Measurements from ENCODE around the gene MYO16.
A peak's percentile ranks its signal among the peaks of the same experiment; 100 is the strongest.
"Not testable (repeated sequence)": the region's sequence is repeated elsewhere in the genome, so short reads cannot be mapped to it uniquely, and the experiment has no call there.

Gene MYO16

DNA sequence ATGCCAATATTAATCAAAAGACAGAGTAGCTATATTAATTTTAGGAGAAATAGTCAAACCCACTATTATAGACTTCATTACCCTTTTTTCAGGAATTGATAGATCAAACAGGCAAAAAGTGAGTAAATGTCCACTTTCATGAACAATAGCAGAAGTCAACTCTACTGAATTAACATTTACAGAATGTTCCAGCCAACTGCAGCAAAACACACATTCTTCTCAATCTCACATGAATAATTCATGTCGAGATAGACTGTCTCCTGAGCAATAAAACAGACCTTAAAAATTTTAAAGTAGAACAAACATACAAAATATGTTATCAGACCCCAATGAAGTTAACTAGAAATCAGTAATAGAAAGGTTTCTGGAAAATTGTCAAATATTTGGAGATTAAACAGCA lies 118.4 kb downstream of the MYO16 start:
- DNase-seq = no peak

DNA sequence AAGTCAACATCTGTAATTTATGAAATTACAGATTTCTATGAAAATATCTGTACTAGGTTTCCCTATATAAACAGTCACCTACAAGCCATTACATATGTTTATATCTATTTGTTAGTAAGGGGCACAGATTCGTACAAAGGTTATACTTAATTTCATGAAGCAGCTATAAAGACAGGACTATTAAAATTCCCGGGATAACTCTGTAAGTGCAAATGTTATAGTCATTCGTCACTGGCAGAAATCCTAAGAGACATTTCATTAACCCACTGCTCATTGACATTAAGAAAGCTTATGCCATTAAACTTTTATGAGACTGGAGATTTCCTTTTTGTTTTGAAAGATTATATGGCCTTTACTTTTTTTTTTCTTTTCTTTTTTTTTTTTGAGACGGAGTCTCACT lies 122.9 kb downstream of the MYO16 start:
- DNase-seq = no peak

- DNase-seq = no peak
Measured at GRCh38 chr13:108755083-108755482, 125.7 kb downstream of the MYO16 start.

DNA sequence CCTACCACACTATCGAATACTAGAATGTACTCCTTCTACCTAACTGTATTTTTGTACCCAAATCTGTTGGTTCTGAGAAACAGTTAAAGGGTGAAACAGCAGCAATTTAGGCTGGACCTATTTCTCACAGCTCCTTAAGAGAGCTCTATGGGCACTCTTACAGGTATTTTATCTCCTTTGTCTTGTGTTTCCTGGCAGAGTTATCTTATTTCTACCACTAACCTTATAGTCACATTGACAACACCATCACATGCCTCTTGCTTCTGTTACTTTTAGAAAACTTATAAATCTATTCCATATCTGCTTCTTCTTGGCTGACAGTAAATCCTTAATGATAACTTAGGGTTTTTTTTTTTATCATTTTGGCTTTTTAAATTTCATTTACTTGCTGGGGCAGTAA lies 130.7 kb downstream of the MYO16 start:
- DNase-seq = peak; percentile 70

- DNase-seq = no peak
Measured at GRCh38 chr13:108760541-108760940, 131.1 kb downstream of the MYO16 start.

DNA sequence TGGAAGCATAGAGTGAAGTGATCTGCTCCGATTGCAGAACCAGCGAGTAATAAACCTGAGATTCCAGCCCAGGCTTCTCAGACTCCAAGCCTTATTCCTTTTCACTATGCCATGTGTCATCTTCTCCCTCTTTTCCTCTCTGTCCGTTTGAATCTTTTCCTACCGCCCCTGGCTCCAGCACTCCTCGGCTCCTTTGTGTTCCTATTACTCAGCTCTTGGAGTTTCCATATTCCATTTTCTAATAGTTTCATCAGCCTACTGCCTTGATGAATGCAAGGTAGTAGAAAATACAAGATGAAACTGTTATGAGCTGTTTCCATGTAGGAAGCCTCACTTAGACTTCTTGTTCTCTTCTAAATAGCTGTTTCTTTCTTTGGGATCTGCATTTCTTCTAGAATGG lies 138.6 kb downstream of the MYO16 start:
- no peak for DNase-seq

- DNase-seq = peak; percentile 93
Measured at GRCh38 chr13:108769213-108770070, 140.0 kb downstream of the MYO16 start.

DNA sequence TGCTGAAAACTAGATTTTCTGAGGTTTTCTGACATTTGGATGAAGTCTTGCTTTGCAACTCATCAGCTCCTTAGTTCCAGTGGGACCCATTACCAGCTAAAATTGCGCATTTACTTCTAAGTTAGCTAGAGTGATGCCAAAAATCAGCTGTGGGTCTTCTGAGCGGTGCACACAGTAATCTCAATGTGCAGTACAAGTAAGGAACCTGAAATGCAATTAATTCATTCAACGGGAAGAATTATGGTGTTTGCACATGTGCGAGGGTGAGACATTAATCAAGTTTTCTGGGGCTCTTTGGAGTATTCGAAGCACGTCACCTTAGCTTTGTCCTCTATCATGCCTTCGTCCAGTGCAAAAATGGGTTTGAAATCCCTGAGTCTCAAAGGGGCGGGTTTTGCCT lies 146.2 kb downstream of the MYO16 start:
- no peak for DNase-seq

DNA sequence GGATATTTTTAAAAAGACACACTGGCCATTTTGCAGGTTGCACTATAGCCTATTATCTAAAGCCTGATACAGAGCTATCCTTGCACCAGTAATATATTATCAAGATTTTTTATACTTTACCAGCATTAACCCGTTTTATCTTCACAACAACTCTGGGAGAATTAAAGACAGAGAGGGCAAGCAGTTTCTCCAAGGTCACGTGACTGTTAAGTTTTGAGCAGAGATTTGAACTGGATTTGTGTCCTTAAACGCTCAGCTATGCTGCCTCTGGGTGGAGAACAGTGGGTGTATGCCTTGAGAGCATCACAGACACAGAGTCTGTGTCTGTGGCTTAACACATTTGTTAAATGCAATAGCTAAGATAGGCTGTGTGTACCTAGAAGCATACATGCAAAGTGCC lies 147.2 kb downstream of the MYO16 start:
- DNase-seq = no peak

DNA sequence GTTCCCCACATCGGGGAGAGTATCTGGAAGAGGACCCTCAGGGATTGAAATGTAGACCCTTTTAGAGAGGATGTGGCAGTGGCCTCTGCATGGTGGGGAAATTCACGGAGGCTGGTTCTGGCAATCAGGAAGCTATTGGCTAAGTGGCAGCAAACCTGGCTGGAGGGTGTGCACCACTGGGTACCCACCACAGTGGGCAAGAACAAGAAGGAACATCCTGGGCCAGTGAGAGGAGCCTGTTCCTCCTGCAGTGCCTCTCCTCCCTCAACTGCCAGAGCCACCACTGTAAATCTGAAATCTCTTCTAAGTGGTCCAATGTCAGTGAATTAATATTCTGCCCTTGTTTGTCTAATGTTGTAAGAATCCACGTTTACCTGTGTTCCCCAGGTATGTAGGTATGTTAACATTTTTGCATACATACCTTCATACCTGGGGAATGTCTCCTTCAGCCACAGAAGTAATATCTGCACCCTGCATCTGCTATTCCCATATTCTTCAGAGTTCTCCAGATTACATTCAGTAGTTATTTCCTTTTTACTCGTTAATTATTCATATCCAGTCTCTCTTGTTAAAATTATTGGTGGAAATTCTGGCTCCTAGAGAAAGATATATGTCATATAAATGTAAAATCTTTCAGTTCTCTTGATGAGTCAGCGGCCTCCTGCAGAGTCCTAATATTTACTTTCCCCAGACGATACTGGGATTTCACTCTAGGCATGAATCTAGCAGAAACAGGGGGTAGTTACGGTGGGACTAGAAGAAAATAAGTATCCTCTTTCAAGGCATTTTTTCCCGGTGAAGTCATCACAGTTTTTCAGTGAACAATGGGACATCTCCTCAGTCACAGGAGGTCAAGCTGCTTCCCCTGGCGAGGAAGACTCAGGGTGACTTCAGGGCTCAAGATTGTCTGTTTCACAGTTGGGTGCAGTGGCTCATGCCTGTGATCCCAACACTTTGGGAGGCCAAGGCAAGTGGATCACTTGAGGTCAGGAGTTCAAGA lies 148.3 kb downstream of the MYO16 start:
- no peak for DNase-seq

- no peak for DNase-seq
Measured at GRCh38 chr13:108779308-108779707, 149.9 kb downstream of the MYO16 start.

DNA sequence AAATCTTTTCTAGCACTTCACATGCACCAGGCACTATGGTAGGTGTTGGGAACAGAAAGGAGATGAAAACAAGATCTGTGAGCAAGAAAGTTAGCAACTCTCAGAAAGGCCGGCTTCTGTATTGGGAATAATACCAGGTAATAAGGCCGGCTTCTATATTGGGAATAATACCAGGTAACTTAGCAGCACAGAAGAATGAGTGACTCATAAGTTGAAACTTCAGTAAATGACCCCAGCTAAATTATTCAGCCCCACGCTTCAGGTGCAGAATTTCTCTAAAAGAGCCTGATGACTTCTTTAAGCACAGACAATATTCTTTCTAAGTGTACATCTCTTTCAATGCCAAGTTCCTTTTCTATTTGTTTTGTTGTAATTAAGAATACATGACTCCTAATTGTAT lies 151.3 kb downstream of the MYO16 start:
- DNase-seq = no peak

DNA sequence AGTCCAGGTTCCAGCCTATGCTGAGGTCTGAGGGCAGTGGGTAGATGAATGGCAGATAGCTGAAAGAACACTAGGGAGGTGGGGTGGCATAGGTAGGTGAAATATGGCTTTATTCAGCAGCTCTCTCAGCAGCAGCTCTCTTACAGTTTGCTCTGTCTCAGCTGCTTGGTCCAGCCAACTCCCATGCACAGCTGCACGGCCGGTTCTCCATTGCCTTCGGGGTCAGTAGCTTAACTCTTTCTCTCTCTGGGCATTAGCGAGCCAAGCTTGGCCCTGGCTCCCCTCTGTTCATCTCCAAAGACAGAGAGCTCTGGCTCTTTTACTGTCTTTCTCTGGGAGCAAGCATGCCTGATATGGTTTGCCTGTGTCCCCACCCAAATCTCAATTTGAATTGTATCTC lies 151.9 kb downstream of the MYO16 start:
- DNase-seq = no peak

GRCh38 chr13:108782480-108782879 lies 153.1 kb downstream of the MYO16 start:
- DNase-seq = not testable (repeated sequence)

GRCh38 chr13:108785844-108786243 lies 156.4 kb downstream of the MYO16 start:
- no peak for DNase-seq

- DNase-seq = no peak
Measured at GRCh38 chr13:108786456-108787200, 157.2 kb downstream of the MYO16 start.

- DNase-seq = no peak
Measured at GRCh38 chr13:108787700-108788414, 158.4 kb downstream of the MYO16 start.

DNA sequence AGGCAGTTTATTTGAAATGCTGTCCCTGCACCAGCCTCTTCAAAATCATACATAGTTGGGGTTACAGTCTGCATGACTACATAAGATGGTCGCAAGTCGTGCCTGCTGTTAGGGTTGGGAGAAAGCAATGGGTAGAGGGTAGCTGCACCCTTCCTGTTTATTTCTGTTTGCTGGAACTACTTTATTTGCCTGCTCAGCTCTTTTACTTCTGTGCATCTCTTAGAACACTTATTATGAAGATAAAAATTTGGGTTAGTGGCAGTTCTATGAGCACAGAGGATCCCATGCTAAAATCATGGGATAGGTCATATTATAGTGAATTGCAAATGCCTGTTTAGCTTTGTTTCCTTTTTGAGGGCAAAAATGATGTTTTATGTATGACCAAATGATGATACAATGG lies 160.1 kb downstream of the MYO16 start:
- no peak for DNase-seq

GRCh38 chr13:108795841-108796240 lies 166.4 kb downstream of the MYO16 start:
- no peak for DNase-seq

DNA sequence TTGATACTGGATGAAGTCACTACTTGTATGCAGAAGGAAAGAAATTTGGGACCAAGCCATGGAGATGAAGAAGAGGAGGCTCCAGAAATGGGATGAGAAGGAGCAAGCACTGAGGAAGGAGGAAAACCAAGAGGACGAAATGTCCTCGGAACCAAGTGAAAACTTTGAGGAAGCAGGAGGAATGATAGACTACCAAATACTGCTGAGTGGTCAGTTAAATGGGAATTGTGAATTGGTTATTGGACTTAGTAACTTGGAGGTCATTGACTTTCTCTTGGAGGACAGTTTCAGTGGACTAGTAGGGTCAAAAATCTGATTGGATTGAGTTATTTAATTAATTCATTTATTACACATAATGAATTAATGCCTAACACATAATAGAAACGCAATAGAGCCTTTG lies 167.9 kb downstream of the MYO16 start:
- DNase-seq = no peak

DNA sequence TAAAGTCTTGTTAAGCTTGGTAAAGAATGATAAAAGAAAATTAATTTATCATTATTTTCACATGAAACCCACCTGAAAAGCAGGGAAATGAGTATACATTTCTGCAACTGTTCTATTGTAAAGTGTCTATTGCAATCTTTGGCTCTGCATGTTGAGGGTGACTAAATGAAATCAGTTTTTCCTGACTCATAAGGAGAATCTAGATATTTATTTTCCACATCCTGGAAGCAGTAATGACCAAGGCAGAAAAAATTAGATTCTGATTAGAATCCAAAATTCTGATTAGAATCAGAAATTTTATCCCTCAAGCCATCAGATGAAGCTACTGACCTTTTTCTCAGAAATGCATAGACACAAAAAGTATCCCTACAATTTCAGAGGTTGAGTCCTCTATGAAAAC lies 178.4 kb downstream of the MYO16 start:
- no peak for DNase-seq

DNA sequence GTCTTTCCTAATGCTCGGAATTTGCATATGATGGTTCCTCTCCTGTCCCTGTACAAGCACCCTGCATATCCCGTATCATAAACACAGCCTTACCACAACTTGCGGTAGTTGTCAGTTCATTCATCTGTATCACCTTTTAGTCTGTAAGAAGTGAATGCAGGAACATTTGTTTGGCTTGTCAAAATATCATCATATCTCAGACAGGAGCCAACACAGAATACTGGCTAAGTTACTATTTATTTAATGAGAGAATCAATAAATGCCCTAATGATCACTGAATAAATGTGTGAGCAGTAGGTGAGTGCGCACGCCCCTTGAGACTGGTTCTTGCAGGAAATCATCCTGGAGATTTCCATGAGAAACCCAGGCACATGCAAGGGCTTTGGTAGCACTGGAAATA lies 182.8 kb downstream of the MYO16 start:
- no peak for DNase-seq
